NCI-H2196 treated with DMSO at 0.1 percent for 48 hours (cell line): ENCODE data around the gene MTG1.
"Not testable (repeated sequence)": the region's sequence is repeated elsewhere in the genome, so short reads cannot be mapped to it uniquely, and the experiment has no call there.

Experiments used
- DNase-seq: peaks from one replicate; lab custom pipeline; 2025; ENCODE audit not compliant: unreplicated experiment; lab: John Stamatoyannopoulos, UW

MTG1 gene

DNA sequence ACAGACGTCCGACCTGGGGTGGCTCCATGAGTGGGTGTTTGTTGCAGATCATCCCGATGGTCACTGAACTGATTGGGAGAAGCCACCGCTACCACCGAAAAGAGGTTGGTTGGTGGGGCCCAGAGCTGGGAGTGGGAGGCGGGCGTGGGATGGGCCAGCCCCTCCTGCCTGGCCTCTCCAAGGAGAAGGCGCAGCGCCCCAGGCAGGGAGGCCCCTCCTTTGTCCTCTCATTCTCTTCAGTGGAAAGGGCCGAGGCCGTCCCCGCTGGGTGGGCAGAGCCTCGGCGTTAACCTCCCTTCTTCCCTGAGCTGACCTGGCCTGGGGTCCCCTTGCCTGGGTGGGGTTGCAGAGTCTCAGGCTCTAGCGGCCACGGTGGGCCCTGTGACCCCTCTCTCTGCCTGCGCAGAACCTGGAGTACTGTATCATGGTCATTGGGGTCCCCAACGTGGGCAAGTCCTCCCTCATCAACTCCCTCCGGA is 5.2 kb downstream of the MTG1 start:
- no peak for DNase-seq

DNA sequence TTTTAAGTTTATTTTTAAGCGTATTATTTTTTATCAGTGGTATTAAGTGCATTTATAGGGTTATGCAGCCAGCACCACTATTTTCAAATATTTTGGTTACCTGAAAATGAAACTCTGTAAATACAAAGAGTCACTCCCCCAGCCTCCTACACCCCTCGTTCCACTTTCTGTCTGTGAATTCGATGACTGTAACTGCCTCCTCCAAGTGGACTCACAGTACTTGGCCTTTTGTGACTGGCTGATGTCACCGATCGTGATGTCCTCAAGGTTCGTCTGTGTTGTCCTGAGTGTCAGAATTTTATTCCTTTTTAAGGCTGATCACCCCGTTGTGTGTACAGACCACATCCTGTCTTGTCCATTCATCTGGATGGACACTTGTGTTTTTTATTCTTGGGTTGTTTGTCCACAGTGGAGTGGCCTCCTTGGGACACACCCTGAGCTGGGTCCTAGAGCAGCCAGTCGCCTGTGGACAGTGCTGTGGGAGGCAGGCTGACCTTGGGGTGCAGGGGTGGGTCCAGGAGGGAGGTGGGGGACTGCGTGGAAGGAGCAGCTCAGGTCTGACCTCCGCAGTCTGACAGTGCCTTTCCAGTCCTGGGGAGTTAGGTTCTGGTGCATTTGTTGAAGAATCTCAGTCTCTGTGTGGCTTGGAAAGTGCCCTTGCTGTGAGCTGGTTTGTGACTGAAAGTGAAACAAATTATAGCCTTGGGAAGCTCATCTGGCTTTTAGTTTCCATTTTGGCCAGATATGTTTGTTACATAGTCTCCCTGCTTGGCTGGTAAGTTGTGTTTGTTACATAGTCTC is 6.9 kb downstream of the MTG1 start:
- DNase-seq, result no peak

DNA sequence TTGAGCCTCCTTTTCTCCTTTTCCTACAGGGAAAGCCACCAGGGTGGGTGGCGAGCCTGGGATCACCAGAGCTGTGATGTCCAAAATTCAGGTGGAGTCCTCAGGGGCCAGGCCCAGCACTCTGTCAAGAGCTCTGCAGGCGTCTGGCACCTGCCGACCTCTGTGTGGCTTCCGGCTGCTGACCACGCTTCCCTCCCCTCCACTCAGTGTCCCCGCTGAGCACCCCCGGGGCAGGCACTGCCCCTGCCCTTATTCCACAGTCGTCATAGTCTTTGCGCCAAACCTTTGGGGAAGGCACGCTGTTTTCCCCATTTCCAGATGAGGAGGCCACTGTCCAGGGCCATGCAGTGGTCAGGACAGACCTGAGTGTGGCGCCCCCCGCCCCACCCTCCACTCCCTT is 7.5 kb downstream of the MTG1 start:
- no peak for DNase-seq

DNA sequence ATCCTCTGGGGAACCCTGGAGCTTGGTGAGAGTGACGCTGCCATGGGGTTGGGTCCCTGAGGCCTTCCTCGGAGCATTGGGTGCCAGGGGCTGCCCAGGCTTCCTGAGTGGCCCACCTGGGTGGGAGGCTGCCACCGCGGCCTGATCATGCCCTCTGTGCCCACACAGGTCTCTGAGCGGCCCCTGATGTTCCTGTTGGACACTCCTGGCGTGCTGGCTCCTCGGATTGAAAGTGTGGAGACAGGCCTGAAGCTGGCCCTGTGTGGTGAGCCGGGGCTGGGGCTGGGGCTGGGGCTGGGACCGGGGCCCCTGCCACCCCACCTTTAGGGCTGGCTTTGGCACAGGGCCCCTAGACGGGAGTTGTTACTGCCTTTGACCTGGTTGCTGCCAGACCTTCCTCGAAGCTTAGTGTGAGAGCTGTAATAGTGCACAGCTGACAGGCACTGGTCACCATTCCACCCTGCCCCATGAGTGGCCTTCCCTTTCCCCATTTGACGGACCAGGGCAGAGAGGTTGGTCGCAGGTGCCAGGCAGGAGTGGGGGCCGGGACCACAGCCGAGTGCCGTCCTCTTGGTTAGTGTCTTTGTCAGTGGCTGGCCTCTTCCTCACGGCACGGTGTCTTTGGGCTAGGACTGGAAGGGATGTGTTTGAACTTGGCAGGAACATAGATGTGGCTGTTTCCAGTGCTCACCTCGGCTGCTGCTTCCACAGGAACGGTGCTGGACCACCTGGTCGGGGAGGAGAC is 8.2 kb downstream of the MTG1 start:
- no peak for DNase-seq

DNA sequence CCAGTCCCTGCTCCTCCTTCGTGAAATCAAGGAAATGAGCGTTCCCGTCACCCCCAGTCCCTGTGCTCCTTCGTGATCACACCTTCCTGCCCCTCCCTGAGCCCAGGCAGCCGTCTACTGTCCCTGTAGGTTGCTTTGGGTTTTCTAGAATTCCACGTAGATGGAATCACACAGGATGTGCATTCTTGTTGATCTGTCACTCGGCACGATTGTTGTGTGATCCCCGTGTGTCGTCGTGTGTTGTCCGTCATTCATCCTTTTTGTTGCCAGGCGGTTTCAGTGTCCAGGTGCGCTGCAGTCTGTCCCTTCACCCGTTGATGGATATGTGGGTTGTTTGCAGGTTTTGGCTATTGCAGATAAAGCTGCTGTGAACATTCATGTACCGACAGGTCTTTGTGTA is 9.4 kb downstream of the MTG1 start:
- DNase-seq, result no peak

DNA sequence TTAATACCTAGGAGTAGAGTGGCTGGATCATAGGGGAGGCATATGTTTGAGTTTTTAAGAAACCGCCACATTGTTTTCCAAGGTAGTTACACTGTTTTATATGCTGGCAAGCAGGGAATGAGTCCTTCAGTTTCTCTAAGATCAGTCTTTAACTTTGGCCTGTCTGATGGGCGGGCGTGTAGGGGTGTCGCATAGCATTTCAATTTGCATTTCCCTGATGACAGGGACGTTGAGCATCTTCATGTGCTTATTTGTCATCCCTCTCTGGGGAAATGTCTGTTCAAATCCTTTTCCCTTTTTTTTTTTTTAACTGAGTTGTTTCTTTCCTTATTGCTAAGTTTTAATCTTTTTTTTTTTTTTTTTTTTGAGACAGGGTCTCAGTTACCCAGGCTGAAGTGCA is 9.8 kb downstream of the MTG1 start:
- no peak for DNase-seq

DNA sequence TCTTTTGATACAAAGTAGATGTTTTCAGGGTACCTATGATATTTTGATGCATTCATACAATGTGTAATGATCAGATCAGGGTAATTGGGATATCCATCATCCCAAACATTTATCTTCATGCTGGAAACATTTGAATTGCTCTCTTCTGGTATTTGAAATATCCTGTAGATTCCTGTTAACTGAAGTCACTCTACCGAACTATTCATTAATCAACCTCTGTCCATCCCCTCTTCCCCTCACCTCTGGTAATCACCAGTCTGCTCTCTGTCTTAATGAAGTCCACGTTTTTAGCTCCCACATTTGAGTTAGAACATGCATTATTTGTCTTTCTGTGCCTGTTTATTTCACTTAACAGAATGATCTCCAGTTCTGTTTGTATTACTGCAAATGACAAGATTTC is 11.3 kb downstream of the MTG1 start:
- no peak for DNase-seq

DNA sequence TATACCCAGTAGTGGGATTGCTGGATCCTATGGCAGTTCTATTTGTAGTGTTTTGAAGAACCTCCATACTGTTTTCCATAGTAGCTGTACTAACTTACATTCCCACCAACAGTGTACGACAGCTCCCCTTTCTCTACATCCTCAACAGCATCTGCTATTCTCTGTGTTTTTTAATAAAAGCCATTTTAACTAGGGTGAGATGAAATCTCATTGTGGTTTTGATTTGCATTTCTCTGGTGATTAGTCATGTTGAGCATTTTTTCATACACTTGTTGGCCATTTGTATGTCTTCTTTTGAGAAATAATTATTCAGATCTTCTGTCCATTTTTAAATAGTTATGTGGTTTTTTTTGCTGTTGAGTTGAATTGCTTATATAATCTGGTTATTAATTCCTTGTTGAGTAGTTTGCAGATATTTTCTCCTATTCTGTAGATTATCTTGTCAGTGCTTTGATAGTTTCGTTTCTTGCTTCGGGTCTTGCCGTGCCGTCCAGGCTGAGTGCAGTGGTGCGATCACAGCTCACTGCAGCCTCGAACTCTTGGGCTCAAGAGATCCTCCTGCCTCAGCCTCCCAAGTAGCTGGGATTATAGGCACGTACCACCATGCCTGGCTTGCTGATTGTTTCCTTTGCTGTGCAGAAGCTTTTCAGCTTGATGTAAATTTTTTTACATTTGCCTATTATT is 12.0 kb downstream of the MTG1 start:
- DNase-seq, result no peak

DNA sequence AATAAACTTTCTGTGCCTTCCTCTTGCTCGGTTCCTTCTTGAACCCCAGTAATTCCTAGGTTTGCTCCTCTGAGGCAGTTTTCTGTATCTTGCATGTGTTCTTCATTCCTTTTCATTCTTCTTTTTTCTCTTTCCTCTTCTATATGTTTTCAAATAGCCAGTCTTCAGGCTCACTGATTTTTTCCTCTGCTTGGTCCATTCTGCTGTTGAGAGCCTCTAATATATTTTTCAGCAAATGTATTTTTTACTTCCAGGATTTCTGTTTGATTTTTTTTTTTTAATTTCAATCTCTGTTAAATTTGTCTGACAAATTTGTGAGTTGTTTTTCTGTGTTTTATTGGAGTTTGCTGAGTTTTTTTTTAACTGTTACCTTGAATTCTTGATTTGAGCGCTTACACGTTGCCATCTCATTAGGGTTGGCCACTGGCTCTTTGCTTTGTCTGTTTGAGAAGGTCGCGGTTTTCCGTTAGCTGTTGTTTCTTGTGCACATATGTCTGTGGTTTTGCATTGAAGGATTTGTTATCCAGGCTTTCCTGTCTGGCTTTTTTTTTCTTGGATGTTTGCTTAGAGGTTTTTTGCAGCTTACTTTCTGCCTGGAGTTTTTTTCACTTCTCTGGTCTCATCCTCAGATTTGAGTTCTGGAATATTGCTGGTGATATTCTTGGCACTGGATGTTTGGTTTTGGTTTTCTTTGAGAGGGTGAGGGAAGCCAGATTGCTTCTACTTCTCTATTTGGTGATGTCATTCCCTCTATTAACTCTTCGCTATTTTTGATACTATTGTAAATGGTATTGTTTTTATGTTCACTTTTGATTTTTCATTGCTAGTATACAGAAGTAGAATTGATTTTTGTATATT is 17.8 kb downstream of the MTG1 start:
- no peak for DNase-seq

DNA sequence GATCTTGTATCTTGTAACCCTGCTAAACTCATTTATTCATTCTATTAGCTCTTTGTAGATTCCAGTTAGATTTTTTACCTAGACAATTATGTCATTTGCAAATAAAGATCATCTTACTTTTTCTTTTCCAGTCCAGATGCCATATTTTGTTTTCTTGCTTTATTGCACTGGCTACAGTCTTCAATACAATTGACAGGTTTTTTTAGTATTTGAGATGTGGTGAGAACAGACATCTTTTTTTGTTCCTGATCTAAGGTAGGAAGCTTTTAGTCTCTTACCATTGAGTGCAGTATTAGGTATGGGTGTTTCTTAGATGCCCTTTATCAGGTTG is 18.4 kb downstream of the MTG1 start:
- DNase-seq, result no peak

DNA sequence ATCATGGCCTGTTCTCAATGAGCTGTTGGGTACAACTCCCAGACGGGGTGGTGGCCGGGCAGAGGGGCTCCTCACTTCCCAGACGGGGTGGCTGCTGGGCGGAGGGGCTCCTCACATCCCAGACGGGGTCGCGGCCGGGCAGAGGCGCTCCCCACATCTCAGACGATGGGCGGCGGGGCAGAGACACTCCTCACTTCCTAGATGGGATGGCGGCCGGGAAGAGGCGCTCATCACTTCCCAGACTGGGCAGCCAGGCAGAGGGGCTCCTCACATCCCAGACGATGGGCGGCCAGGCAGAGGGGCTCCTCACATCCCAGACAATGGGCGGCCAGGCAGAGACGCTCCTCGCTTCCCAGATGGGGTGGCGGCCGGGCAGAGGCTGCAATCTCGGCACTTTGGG is 20.4 kb downstream of the MTG1 start:
- not testable (repeated sequence) for DNase-seq

DNA sequence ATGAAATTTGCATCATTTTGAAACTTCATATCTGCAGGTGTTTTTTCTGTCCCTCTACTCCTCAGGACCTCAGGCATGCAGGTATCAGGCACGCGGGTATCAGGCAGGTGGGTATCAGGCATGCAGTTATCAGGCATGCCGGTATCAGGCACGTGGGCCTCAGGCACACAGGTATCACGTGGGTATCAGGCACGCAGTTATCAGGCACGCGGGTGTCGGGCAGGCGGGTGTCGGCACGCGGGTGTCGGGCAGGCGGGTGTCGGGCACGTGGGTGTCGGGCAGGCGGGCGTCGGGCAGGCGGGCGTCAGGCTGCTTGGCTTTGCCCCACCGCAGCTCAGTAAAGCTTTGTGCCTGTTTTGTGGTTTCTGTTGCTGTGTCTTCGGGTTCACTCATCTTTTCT is 21.8 kb downstream of the MTG1 start:
- no peak for DNase-seq

DNA sequence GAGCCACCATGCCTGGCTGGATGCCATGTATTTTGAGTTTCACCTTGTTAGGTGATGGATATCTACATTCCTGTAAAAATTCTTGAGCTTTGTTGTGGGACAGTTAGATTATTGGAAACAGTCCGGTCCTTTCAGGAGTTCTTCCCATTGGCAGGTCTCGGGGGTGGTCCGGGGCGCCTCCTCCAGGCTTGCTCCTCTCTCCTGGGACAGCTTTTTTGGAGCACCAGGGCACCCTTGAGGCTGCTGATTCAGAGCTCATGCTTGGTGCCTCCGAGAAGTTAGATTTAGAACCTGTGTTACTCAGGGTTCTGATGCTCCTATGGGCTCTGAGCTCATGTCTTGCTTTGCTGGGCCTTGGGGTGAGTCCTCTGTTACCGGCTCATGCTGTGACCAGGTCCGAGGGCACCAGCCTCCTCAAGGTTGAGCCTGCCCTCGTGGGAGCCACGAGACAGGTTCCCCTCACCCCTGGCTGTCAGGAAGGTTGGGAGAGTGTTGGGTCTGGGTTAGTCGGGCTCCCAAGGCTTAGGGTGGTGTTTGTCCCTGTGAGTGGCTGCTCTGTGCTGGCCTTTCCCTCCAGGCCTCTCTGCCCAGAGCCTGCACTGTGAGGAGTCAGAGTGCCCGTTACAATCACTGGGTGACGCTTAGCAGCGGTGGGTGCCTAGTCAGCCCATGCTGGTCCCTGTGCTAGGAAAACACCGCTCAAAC is 24.5 kb downstream of the MTG1 start:
- no peak for DNase-seq

DNA sequence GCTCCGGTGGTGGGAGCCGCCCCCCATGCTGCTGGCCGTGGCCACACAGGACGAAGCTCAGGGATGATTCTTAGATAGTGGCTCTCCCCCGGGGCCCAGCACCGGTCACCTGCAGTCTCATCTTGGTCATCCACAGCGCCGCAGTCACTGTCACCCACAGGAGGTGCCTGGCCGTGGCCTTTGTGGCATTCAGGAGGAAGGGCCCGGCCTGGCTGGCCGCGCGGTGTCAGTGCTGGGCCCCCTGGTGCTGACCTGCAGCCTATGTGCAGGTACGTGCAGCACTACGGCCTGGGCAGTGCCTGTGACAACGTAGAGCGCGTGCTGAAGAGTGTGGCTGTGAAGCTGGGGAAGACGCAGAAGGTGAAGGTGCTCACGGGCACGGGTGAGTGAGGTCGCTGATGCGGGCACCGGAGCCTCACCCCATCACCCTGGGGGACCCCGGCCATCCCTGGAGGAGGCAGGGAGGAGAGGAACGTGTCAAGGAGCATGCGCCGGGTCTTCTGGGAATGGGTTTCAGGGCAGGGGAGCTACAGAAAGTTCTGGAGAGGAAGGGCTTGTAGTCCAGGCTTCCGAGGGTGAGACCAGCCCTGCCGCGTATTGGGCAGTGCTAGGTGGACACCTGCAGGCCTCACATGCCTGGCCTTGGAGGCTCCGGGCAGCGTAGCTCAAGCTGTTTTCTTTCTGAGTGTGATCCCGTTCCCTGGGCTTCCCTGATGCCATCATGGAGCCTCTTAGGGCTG is 25.4 kb downstream of the MTG1 start:
- DNase-seq, result no peak

DNA sequence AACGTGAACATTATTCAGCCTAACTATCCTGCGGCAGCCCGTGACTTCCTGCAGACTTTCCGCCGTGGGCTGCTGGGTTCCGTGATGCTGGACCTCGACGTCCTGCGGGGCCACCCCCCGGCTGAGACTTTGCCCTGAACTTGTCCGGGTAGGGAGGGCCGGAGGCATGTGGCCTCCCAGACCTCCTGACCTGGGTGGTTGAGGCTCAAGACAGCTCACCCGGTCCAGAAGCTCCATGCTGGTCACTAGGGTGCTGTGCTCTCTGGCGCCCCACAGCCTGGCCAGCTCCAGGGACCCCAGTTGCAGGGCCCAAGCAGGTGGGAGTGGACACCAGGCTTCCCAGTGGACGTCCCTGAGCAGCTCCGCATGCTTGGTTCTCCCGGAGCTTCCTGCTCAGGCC is 26.1 kb downstream of the MTG1 start:
- DNase-seq, result no peak

DNA sequence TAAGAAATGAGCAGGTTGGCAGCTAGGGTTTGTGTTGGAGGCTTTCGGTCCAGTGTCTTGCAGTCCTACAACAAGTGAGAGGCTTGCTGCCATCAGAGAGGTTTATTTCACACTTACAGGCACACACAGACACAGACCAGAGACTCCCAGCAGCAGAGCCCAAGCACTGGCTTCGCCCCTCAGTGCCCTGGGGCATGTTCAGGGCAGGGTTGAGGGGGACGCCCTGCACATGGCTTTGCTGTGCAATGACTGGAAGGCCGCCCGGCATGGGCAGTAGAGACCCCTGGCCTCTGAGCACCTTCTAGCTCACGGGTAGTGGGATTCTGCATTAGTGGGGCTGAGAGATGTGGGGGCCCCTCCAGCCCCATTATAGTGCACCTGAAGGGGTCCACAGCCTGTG is 26.6 kb downstream of the MTG1 start:
- no peak for DNase-seq

DNA sequence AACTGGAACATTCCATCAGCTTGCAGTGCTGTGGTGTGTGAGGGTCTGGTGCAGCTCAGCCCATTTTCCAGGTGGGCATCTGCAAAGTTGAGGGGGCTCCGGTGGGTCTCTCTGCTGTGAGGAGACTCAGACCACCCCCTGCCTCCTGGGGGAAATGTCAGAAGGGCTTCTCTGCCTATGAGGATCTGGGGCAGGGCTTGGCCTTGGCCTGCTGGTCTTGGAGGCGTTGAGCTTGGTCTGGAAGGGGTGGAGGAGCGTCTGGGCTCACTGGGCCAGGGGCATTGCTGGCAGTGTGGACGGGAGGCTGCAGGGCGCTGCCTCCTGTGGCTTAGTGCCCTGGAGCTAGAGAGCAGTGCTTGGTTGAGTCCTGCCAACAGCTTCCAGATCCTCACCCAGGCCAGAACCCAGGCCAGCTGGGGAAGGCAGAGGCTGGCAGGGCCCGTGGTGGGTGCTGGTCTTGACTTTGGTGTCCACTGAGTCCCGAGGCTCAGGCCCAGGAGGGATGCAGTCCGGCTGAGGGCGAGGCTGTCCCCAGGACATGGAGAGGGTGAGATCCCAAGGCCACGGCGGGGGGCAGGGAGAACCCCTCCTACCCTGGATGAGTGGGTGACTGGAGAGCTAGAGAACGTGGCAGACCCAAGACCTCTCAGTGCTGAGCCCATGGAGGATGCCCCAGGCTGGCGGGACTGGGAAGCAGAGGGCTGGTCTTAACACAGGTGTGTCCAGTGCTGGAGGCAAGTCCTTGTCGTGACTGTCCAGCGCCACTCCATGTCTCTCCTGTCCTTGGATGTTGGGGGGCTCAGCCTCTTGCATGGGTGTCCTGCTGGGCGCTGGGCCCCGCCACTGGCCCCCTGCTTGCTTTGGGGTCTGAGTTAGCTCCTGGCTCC is 27.6 kb downstream of the MTG1 start:
- DNase-seq, result no peak

DNA sequence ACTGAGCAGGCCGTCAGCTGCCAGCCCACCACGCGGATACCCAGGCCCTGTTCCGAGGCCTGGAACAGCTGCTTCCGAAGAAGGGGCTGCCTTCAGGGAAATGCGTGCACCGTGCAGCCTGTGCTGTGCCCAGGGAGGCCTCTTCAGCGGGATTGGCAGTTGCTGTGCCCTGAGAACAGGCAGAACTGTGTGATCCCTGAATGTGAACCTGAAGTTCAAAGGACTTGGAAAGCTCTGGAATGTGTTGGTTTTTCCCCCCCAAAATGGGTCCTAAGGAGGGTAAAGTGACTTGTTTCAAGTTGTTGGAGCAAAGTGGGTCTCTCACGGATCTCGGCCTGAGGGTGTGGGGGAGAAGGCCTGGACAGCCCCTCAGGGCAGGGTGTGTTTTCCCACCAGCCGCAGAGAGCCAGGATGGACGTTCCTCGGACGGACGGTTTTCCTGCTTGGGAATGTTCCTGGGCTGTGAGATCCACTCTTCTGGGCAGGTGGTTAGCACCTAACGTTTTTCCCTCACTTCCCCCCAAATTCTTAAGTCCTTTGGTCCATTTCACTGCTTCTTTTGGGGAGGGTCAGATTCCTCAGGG is 28.4 kb downstream of the MTG1 start:
- DNase-seq, result no peak
